ENCODE data around the gene WIPF3. TPM values are rescaled to one million over a fixed set of nuclear protein-coding genes. Genes with fewer than 3 reads are reported as not detected.
A peak's percentile ranks its signal among the peaks of the same experiment; 100 is the strongest.

Gene WIPF3
- total RNA-seq, 3 donors from 2014 or later = 0.16 to 3.2 (median 0.66) TPM

GRCh38 chr7:29805031-29805430, 1.3 kb upstream of the WIPF3 start:
- TF ChIP-seq POLR2A (IDR thresholded peaks at IDR 0.05) (no peak), CTCF (IDR thresholded peaks at IDR 0.05) (no peak), POLR2AphosphoS5 (IDR thresholded peaks at IDR 0.05) (no peak)
- Histone ChIP-seq H3K4me1 (peaks cover 0 to 5% of the 10 kb centered on the region in 2 donors), H3K4me3 (no peak overlapping the region), H3K36me3 (no peaks in the 10 kb centered on the region), H3K9me3 (no peaks in the 10 kb centered on the region), H3K27me3 (peaks cover 0 to 7% of the 10 kb centered on the region in 2 donors), H3K27ac (no peak overlapping the region)
- DNase-seq (ENCODE audit: low spot score in 2 of 2) = no peak
- intact Hi-C loops (cut with DNase I; ENCODE audit: low total_unique reads) = no loop called here

GRCh38 chr7:29805886-29806207, 461 bp upstream of the WIPF3 start:
- peaks cover 0 to 10% of the 10 kb centered on the region in 2 donors for H3K27me3 ChIP-seq
- peak overlapping the region in 1 of 2 donors; percentile 48 for H3K27ac ChIP-seq
- H3K4me1 ChIP-seq = peaks cover 0 to 5% of the 10 kb centered on the region in 2 donors
- H3K9me3 ChIP-seq = no peaks in the 10 kb centered on the region
- H3K36me3 ChIP-seq = no peaks in the 10 kb centered on the region
- intact Hi-C loops (cut with DNase I; ENCODE audit: low total_unique reads) = no loop called here
- peak overlapping the region; percentile 52 to 83 (median 63) for H3K4me3 ChIP-seq
- no peak for DNase-seq (ENCODE audit: low spot score in 2 of 2)
- TF ChIP-seq CTCF (IDR thresholded peaks at IDR 0.05) = no peak
- TF ChIP-seq POLR2A (IDR thresholded peaks at IDR 0.05) = no peak
- no peak for TF ChIP-seq POLR2AphosphoS5 (IDR thresholded peaks at IDR 0.05)

- intact Hi-C loops (cut with DNase I; ENCODE audit: low total_unique reads) = no loop called here
- peak overlapping the region; percentile 52 to 83 (median 63) for H3K4me3 ChIP-seq
- peak overlapping the region; percentile 46 to 48 for H3K27ac ChIP-seq
- DNase-seq (ENCODE audit: low spot score in 2 of 2) = no peak
- H3K9me3 ChIP-seq = no peaks in the 10 kb centered on the region
- TF ChIP-seq CTCF (IDR thresholded peaks at IDR 0.05) = no peak
- no peaks in the 10 kb centered on the region for H3K36me3 ChIP-seq
- H3K27me3 ChIP-seq = peaks cover 0 to 10% of the 10 kb centered on the region in 2 donors
- H3K4me1 ChIP-seq = peaks cover 0 to 5% of the 10 kb centered on the region in 2 donors
Measured at GRCh38 chr7:29806995-29807841, 910 bp downstream of the WIPF3 start.

- intact Hi-C loops (cut with DNase I; ENCODE audit: low total_unique reads) = no loop called here
Measured at GRCh38 chr7:29808075-29808801, 1.9 kb downstream of the WIPF3 start.

More at GRCh38 chr7:29808075-29808801, 1.9 kb downstream of the WIPF3 start:
- peaks cover 0 to 5% of the 10 kb centered on the region in 2 donors for H3K4me1 ChIP-seq
- DNase-seq (ENCODE audit: low spot score in 2 of 2) = no peak
- no peaks in the 10 kb centered on the region for H3K9me3 ChIP-seq
- peaks cover 0 to 10% of the 10 kb centered on the region in 2 donors for H3K27me3 ChIP-seq
- H3K4me3 ChIP-seq = no peak overlapping the region
- TF ChIP-seq POLR2AphosphoS5 (IDR thresholded peaks at IDR 0.05) (no peak), POLR2A (IDR thresholded peaks at IDR 0.05) (no peak), CTCF (IDR thresholded peaks at IDR 0.05) (no peak)
- no peak overlapping the region for H3K27ac ChIP-seq
- no peaks in the 10 kb centered on the region for H3K36me3 ChIP-seq
